K562 (cell line): ENCODE data around the gene ZSCAN26. TPM values are rescaled to one million over a fixed set of nuclear protein-coding genes. Genes with fewer than 3 reads are reported as not detected.
A peak's percentile ranks its signal among the peaks of the same experiment; 100 is the strongest.

ENCODE experiments used
- ATF7 ChIP-seq: fragments of 450-650 bp; IDR thresholded peaks from 2 replicates; pipeline ENCODE4 v1.7.1; 2014; ENCODE audit warnings: mild to moderate bottlenecking, moderate library complexity
- CSDE1 ChIP-seq, 2 experiments: fragments of 450-650 bp; IDR thresholded peaks; 2 replicates each; pipeline ENCODE4 v1.6.1; 2016; ENCODE audit warnings: mild to moderate bottlenecking in 1 of 2
- CUX1 ChIP-seq: fragments of 200-800 bp; sonication (Bioruptor generic); IDR thresholded peaks from 2 replicates; pipeline ENCODE4 v1.6.1; 2016; ENCODE audit warnings: missing genetic modification characterization, missing compliant biosample characterization
- ETS2 ChIP-seq: IDR thresholded peaks from 2 replicates; pipeline ENCODE4 v1.6.1; 2016; ENCODE audit warnings: borderline replicate concordance, missing genetic modification characterization, mild to moderate bottlenecking, moderate library complexity, missing compliant biosample characterization; ENCODE audit not compliant: poor library complexity, severe bottlenecking
- FOSL1 ChIP-seq: fragments of 200-800 bp; sonication (Bioruptor generic); conservative IDR thresholded peaks from 2 replicates; pipeline ENCODE4 v1.6.1; 2016; ENCODE audit warnings: missing genetic modification characterization, missing compliant biosample characterization
- NFYB ChIP-seq: IDR thresholded peaks from 2 replicates; pipeline ENCODE4 v1.6.1; 2011; ENCODE audit warnings: mild to moderate bottlenecking, moderate library complexity; ENCODE audit not compliant: insufficient read length; ENCODE audit errors: extremely low read depth
- NONO ChIP-seq, 2 experiments: fragments of 200-400 bp in 1 of 2; fragments of 450-650 bp in 1 of 2; formaldehyde crosslinking in 1 of 2; IDR thresholded peaks; 2 replicates each; pipeline ENCODE4 v1.6.1; 2017; ENCODE audit warnings: low read depth in 2 of 2, mild to moderate bottlenecking in 2 of 2, moderate library complexity in 2 of 2, low read length in 1 of 2
- VEZF1 ChIP-seq: fragments of 200-800 bp; sonication (Bioruptor generic); IDR thresholded peaks from 2 replicates; pipeline ENCODE4 v1.6.1; 2017; ENCODE audit warnings: missing genetic modification characterization, missing compliant biosample characterization
- ZNF184 ChIP-seq: sonication (generic); formaldehyde crosslinking; IDR thresholded peaks from 2 replicates; pipeline ENCODE4 v1.5.0; 2020; ENCODE audit warnings: missing genetic modification reagents
- ZNF311 ChIP-seq: fragments of 250-450 bp; sonication (Bioruptor Pico); IDR thresholded peaks from 2 replicates; pipeline ENCODE4 v1.4.0; 2020; ENCODE audit warnings: mild to moderate bottlenecking, moderate library complexity
- ZNF384 ChIP-seq: IDR thresholded peaks from 2 replicates; pipeline ENCODE4 v1.6.1; 2012; ENCODE audit warnings: low read depth, low read length, improper control_type of control experiment
- ZNF507 ChIP-seq: conservative IDR thresholded peaks from 2 replicates; pipeline ENCODE4 v1.6.1; 2017; ENCODE audit warnings: missing genetic modification characterization, missing compliant biosample characterization
- polyA plus RNA-seq, 8 experiments: library from polyadenylated mRNA; depleted of rRNA in 4 of 8; stranded (reverse) in 5 of 8; unstranded in 3 of 8; fragments of >200 nt; fragmentation: Nextera tagmentation in 2 of 8; fragmentation: Illumina TruSeq in 1 of 8; extraction: Ambion mirVana in 2 of 8; extraction: Trizol in 1 of 8; gene quantifications; 2 replicates each; pipeline versions ENCODE4 v1.2.1 to v1.2.3, GENCODE V29; 2011 to 2014; ENCODE audit warnings: inconsistent platforms in 1 of 8, missing spikeins in 1 of 8
- total RNA-seq, 7 experiments: library from RNA; depleted of rRNA in 6 of 7; stranded (reverse); fragments of >200 nt in 6 of 7; fragmentation: Illumina TruSeq in 2 of 7; extraction: Trizol in 2 of 7; gene quantifications; 2 replicates each; pipeline versions ENCODE4 v1.2.1 to v1.2.3, GENCODE V29; 2011 to 2021; ENCODE audit warnings: low replicate concordance in 1 of 7
- TF ChIP-seq, protein P1 (sequence below): fragments of 450-650 bp; IDR thresholded peaks from 2 replicates; pipeline ENCODE4 v1.6.1; 2017; ENCODE audit warnings: antibody characterized with exemption, mild to moderate bottlenecking
- TF ChIP-seq, protein P2 (sequence below): sonication (generic); formaldehyde crosslinking; IDR thresholded peaks from 2 replicates; pipeline ENCODE4 v1.8.1; 2023; ENCODE audit warnings: mild to moderate bottlenecking, missing genetic modification reagents

The ZSCAN26 gene
- total and polyA plus RNA-seq, 9 of the 15 experiments (the other 6 are each of a cell fraction or from before 2014, with no cell fraction given), result 5.9 to 14.2 (median 10.5) TPM

DNA sequence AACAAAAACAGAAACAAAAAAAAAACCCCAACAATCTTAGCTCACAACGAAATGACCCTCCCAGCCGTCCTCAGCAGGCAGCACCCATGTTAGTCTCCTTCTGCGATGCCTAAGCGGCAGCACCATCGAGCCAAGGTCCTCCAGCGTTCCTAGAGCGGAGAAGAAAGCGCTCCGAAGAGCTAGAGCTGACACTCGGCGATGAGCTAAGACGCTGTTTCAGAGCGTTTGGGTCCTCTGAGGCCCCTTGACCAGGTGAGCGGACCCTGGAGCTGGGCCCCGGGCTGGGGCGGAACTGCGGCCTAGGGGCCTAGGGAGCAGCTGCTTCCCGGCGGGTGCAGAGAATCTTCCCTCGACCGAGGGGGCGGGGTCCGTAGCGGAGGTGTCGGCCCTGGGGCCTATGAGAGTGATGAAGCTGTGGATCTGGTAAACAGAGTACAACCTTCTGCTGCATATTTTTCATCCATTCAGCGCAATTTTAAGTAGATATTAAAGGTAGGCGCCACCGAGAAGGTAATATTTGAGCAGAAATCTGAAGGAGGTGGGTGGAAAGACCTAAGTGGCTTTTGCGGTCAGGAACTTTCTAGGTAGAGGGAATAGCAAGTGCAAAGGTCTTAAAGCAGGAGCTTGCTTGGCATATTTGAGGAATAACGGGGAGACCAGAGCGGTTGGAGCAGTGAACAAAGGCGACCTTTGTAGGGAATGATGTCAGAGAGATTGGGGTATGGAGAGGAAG, at the start of gene ZSCAN26 (continued):
- TF ChIP-seq, protein P1, sequence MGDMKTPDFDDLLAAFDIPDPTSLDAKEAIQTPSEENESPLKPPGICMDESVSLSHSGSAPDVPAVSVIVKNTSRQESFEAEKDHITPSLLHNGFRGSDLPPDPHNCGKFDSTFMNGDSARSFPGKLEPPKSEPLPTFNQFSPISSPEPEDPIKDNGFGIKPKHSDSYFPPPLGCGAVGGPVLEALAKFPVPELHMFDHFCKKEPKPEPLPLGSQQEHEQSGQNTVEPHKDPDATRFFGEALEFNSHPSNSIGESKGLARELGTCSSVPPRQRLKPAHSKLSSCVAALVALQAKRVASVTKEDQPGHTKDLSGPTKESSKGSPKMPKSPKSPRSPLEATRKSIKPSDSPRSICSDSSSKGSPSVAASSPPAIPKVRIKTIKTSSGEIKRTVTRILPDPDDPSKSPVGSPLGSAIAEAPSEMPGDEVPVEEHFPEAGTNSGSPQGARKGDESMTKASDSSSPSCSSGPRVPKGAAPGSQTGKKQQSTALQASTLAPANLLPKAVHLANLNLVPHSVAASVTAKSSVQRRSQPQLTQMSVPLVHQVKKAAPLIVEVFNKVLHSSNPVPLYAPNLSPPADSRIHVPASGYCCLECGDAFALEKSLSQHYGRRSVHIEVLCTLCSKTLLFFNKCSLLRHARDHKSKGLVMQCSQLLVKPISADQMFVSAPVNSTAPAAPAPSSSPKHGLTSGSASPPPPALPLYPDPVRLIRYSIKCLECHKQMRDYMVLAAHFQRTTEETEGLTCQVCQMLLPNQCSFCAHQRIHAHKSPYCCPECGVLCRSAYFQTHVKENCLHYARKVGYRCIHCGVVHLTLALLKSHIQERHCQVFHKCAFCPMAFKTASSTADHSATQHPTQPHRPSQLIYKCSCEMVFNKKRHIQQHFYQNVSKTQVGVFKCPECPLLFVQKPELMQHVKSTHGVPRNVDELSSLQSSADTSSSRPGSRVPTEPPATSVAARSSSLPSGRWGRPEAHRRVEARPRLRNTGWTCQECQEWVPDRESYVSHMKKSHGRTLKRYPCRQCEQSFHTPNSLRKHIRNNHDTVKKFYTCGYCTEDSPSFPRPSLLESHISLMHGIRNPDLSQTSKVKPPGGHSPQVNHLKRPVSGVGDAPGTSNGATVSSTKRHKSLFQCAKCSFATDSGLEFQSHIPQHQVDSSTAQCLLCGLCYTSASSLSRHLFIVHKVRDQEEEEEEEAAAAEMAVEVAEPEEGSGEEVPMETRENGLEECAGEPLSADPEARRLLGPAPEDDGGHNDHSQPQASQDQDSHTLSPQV, result peak; percentile 62; the same call in 1 of the 2 replicates
- TF ChIP-seq ZNF384, result 0 out of 2 replicates have a peak, but pooled peaks have one; percentile 17
- TF ChIP-seq CUX1 (CRISPR knock-in tag), result no peak
- TF ChIP-seq NONO (IDR thresholded peaks at IDR 0.05; ENCODE audit: low read depth in 2 of 2, low read length in 1 of 2), result peak in 1 of 2 experiments; percentile 30; a peak in 1 of 4 replicates
- TF ChIP-seq VEZF1, result peak; percentile 57; the same call in 1 of the 2 replicates
- peak; percentile 37; the same call in 1 of the 2 replicates for TF ChIP-seq FOSL1 (tag)
- no peak for TF ChIP-seq ZNF507 (tag)
- TF ChIP-seq CSDE1 (IDR thresholded peaks at IDR 0.05), result no peak
- TF ChIP-seq, protein P2, sequence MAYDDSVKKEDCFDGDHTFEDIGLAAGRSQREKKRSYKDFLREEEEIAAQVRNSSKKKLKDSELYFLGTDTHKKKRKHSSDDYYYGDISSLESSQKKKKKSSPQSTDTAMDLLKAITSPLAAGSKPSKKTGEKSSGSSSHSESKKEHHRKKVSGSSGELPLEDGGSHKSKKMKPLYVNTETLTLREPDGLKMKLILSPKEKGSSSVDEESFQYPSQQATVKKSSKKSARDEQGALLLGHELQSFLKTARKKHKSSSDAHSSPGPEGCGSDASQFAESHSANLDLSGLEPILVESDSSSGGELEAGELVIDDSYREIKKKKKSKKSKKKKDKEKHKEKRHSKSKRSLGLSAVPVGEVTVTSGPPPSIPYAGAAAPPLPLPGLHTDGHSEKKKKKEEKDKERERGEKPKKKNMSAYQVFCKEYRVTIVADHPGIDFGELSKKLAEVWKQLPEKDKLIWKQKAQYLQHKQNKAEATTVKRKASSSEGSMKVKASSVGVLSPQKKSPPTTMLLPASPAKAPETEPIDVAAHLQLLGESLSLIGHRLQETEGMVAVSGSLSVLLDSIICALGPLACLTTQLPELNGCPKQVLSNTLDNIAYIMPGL (CRISPR knock-in tag), result 0 out of 2 replicates have a peak, but pooled peaks have one; percentile 49
- TF ChIP-seq ZNF184 (CRISPR knock-in tag), result no peak
- TF ChIP-seq ETS2 (tag), result no peak
- TF ChIP-seq ATF7, result peak; percentile 86
- no peak for TF ChIP-seq NFYB
- TF ChIP-seq ZNF311 (CRISPR knock-in tag), result no peak
